Motor neuron (in vitro differentiated cells): ENCODE results near the gene ADAM12. TPM values are rescaled to one million over a fixed set of nuclear protein-coding genes. Genes with fewer than 3 reads are reported as not detected.

Source experiments
- ATAC-seq, 8 experiments: fragments of 200-7000 bp; cut with Tn5 transposase; replicated peaks in 6 of 8; 2 replicates each; pipeline ENCODE4 v1.8.0; 2021; ENCODE audit warnings: mild to moderate bottlenecking in 8 of 8, moderate library complexity in 8 of 8
- H3K27ac ChIP-seq, 2 donors: fragments of 250-450 bp; sonication (Bioruptor Pico); 2 replicates each; pipeline ENCODE4 v1.9.0; 2021; ENCODE audit warnings: antibody characterized with exemption in 2 of 2, mild to moderate bottlenecking in 2 of 2, moderate library complexity in 1 of 2
- H3K4me1 ChIP-seq, 2 donors: fragments of 250-450 bp; sonication (Bioruptor Pico); replicated peaks in 1 of 2; 2 replicates each; pipeline ENCODE4 v1.6.1; 2021; ENCODE audit warnings: antibody characterized with exemption in 2 of 2, mild to moderate bottlenecking in 2 of 2, moderate library complexity in 1 of 2
- H3K4me3 ChIP-seq, 5 donors: fragments of 250-450 bp; sonication (Bioruptor Pico); 2 replicates each; pipeline ENCODE4 v1.9.0; 2021; ENCODE audit warnings: antibody characterized with exemption in 5 of 5, mild to moderate bottlenecking in 5 of 5, moderate library complexity in 4 of 5
- WGBS, 10 experiments: fragments of 450-650 bp; shearing (Covaris generic); methylation state at CpG; one replicate each; pipeline ENCODE4 v1.0.0; 2022; 5-methylcytosine and 5-hydroxymethylcytosine counted together
- in situ Hi-C, 9 experiments: fragments of 400-800 bp; cut with MboI; loops; one replicate each; pipeline ENCODE4 v1.15.0; 2021; ENCODE audit warnings: low sequenced_read_pairs in 9 of 9, low pct_unique_long_range_greater_than_20kb in 2 of 9; ENCODE audit not compliant: unreplicated experiment in 9 of 9
- total RNA-seq, 8 experiments: library from RNA; unstranded; fragments of 300-600 nt; gene quantifications; 2 replicates each; pipeline versions ENCODE4 v1.2.3 to v1.2.4, GENCODE V29; 2022

Gene ADAM12
- total RNA-seq, 8 experiments from 2014 or later: 0.63 to 62.9 (median 5.5) TPM

DNA sequence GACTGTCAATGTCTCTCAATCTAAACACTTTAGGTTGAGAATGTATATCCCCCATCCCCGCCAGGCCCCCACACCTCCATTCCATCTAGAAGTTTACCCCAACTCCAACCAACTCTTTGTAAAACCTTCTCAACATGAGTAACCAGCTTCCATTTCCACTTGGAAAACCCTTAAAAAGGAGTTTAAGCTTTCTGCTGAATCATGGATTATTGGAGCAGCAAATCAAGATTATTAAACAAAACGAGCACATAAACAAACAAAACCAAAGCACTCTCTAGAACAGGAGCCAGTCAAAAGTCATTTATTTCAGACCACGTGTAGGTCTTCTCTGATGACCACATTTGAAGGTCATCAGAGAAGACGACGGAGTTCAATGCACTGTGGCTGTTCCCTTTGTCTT is 278.4 kb downstream of the ADAM12 start:
- no peak for ATAC-seq
- in situ Hi-C loops: no loop called here
- no peak overlapping the region for H3K4me3 ChIP-seq
- 31 to 100% (median 85%) methylated on average over 2 to 4 of the region's 5 CpGs for WGBS, 10 experiments
- no peak overlapping the region for H3K27ac ChIP-seq
- H3K4me1 ChIP-seq: peaks cover 4 to 6% of the 10 kb centered on the region in 2 donors

DNA sequence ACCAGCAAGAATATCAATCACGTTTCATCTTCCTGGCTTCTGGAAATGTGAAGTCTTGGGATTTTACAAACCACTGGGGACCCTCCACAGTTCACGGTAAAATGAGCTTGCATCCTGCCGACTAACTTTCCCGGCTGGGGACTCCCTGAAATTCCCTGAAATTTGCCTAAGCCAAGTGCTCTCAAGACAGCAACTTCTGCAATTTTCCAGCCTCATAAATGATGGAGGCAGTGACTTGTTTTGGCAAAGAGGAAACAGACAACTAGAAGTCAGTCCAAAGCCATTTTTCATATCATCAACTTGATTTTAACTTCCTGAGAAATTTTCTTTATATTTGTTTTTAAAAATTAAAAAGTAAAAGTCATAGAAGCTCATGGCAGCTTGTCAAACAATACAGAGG is 279.6 kb downstream of the ADAM12 start:
- H3K4me1 ChIP-seq: peaks cover 0 to 4% of the 10 kb centered on the region in 2 donors
- no peak overlapping the region for H3K4me3 ChIP-seq
- in situ Hi-C loops: no loop called here
- no peak for ATAC-seq
- WGBS, 10 experiments: 17 to 100% (median 68%) methylated on average over 1 to 4 of the region's 4 CpGs
- no peak overlapping the region for H3K27ac ChIP-seq

DNA sequence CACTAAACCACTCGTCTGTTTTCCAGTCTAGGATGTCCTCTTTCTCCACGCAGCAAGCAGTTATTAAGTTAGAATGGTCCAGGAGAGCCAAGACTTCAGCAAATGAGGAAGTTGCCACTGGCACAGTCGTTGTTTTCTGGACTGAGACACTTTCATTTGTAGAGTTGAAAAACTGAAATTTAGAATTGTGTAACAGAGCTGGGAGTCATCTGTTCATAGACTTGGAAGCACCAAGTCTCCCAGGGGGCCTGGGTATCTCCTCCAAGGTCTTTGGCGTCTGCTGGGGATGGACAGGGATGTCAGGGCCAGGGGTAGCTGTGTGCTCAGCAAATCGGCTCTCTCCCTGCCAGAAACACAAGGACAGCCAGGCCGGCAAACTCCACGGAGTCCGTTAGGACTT is 283.5 kb downstream of the ADAM12 start:
- ATAC-seq: no peak
- Histone ChIP-seq H3K4me1 (peaks cover 0 to 5% of the 10 kb centered on the region in 2 donors), H3K27ac (no peak overlapping the region), H3K4me3 (no peak overlapping the region)
- WGBS, 10 experiments: 18 to 100% (median 92%) methylated on average over 1 to 6 of the region's 8 CpGs; no CpG with 5 or more reads in 1 of the 10 experiments
- in situ Hi-C loops: no loop called here

DNA sequence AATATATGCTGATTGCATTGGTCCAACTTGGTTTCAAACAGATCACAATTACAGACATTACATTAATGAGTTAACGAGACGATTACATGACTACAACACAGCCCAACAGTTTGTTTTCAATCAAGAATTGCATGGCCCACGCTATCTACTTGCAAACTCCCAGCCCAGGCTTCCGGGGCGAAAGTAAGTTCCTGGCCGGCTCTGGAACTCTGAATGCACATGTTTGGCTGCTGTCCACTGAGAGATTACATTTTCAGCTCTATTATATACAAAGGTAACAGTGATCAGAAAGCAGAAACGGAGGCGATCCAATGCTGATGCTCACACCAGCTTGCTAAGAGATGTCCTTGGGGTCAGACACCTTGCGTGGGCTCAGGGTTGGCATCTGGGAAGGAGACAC is 285.6 kb downstream of the ADAM12 start:
- Histone ChIP-seq H3K4me3 (no peak overlapping the region), H3K27ac (no peak overlapping the region), H3K4me1 (peaks cover 0 to 5% of the 10 kb centered on the region in 2 donors)
- WGBS, 10 experiments: 55 to 100% (median 89%) methylated on average over 1 to 7 of the region's 9 CpGs; no CpG with 5 or more reads in 1 of the 10 experiments
- ATAC-seq: no peak
- in situ Hi-C loops: no loop called here

DNA sequence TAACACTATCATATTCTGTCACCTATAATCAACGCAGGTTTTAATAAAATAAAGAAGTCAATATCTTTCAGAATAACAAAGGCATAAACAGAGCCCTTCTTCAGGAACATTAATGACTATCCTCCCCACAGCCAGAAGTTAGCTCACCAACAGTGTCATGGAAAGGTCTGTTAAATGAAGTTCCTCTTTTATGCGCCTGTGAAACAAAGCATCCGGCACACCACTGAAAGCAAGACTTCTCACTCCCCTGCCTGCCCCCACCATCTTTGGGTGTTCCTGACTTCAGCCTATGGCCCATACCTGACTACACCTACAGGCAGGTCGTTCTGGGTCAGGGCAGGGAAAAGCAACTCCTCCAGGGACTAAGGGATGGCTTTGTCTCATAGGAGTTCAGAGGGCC is 286.5 kb downstream of the ADAM12 start:
- Histone ChIP-seq H3K27ac (no peak overlapping the region), H3K4me1 (peaks cover 0 to 5% of the 10 kb centered on the region in 2 donors), H3K4me3 (no peak overlapping the region)
- whole genome bisulfite sequencing, 10 experiments: 38 to 88% (median 72%) methylated on average over 1 to 4 of the region's 4 CpGs; no CpG with 5 or more reads in 3 of the 10 experiments
- ATAC-seq: peak in 1 of 8 experiments; percentile 19
- in situ Hi-C loops: no loop called here

DNA sequence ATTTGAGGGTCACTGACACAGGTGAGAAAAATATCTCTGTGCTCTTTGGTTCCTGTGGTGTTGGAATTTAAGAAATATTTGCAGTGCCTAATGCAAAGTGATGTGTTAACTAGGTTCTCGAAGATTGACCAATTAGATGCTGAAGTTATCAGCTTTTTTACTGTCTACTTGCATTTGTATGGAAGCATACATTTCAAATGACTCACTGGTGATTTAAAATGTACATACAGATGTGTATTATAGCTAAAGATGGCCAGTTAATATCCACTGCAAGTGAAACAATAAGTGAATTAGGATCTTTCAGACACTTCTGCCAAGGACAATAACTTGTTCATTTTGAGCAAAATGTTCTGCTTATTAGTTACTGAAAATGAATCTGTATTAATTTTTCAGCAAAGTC is 287.0 kb downstream of the ADAM12 start:
- no peak overlapping the region for H3K27ac ChIP-seq
- 0 to 78% (median 17%) methylated on average over 1 of the region's 1 CpG; no CpG with 5 or more reads in 3 of the 10 experiments for WGBS, 10 experiments
- peak in 4 of 8 experiments; percentile 27 to 67 (median 58) for ATAC-seq
- H3K4me1 ChIP-seq: peaks cover 0 to 5% of the 10 kb centered on the region in 2 donors
- in situ Hi-C loops: no loop called here
- H3K4me3 ChIP-seq: no peak overlapping the region

DNA sequence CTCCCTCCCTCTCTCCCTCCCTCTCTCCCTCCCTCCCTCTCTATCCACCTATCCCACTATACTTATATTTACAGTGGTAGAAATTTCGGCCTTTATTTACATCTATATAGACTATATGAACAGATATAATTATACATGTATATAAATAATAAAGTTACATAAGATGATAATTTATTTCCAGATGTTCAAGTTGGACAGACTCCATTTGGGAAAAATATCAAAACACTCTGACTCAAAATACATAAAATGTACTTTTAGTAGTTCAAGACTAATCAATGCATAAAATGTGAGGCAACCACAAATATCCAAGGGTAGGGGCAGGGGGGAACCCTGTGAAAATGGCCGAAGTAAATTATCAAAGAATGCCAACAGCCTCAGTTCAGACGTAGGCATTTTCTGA is 288.9 kb downstream of the ADAM12 start:
- ATAC-seq: no peak
- in situ Hi-C loops: no loop called here
- Histone ChIP-seq H3K27ac (no peak overlapping the region), H3K4me1 (peaks cover 0 to 5% of the 10 kb centered on the region in 2 donors), H3K4me3 (no peak overlapping the region)
- WGBS, 10 experiments: 0 to 100% (median 80%) methylated on average over 1 to 3 of the region's 3 CpGs; no CpG with 5 or more reads in 3 of the 10 experiments

DNA sequence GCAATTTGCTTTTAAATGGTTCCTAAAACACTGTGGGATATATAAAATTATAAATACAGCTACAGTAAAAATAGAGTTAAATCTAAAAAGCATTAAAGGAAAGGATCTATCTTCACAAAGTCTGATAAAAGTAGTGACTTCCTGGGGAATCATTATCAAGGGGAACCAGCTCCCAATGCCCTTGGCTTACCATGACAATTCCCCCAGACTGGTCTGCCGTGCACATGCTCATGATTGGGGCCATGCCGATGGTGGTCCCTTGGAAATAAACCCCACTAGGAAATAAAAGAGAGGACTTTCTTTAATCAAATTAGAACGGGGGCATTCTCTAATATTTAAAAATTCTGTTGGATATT is 290.1 kb downstream of the ADAM12 start:
- Histone ChIP-seq H3K4me3 (no peak overlapping the region), H3K4me1 (peaks cover 0 to 5% of the 10 kb centered on the region in 2 donors), H3K27ac (no peak overlapping the region)
- in situ Hi-C loops: no loop called here
- 57 to 97% (median 86%) methylated on average over 1 to 3 of the region's 3 CpGs; no CpG with 5 or more reads in 2 of the 10 experiments for WGBS, 10 experiments
- ATAC-seq: no peak

DNA sequence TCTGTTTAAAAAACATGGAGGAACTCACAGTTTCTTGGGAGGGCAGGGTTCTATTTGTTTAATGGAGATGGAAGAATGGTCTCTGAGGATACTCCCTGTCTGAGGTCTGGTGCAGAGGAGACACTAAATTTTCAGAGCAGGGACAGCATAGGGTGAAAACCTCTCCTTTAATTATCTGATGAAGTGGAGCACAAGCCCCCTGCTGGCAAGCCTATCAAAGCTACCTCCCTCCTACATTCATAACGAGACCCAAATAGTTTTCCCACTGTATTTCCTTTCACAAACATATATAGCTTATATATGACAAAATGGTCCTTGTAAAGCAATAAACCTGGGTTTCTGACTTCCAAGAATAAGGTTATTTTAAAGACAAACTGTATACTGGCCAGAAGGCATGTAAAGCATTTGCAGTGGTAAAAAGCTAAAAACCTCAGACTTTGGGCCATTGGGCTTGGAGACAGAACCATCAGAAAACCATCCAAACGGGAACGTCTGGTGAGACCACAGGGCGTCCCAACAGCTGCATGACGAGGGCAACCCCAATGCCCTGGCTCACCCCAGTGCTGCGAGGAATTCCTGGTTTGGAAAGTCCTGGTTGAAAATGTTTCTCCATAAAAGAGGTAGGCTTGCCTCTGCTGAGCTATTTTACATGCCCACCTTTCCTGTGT is 290.6 kb downstream of the ADAM12 start:
- 60 to 90% (median 87%) methylated on average over 1 to 6 of the region's 6 CpGs; no CpG with 5 or more reads in 3 of the 10 experiments for WGBS, 10 experiments
- no peak overlapping the region for H3K4me3 ChIP-seq
- in situ Hi-C loops: no loop called here
- no peak for ATAC-seq
- peaks cover 0 to 5% of the 10 kb centered on the region in 2 donors for H3K4me1 ChIP-seq
- H3K27ac ChIP-seq: no peak overlapping the region

DNA sequence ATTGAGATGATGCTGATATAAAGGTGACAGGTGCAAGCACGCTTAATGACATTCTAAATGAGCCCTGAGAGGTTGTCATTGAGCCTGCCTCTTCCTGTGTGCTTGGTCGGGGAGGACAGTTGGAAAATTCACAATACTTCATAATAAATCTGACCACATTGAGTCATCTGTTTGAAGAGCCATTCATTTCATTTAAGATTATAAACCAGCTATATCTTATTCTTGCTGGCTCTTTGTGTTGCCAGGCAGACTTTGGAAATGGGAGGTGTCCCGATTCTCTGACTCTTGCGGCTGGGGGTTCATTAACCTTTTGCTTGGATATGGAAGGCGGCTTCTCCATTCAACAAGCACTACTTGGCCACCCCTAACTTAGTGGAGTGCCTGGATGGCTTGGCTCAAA is 293.7 kb downstream of the ADAM12 start:
- 20 to 100% (median 91%) methylated on average over 1 to 5 of the region's 5 CpGs; no CpG with 5 or more reads in 2 of the 10 experiments for WGBS, 10 experiments
- peaks cover 0 to 18% of the 10 kb centered on the region in 2 donors for H3K4me1 ChIP-seq
- in situ Hi-C loops: no loop called here
- H3K27ac ChIP-seq: no peak overlapping the region
- H3K4me3 ChIP-seq: no peak overlapping the region
- ATAC-seq: no peak

DNA sequence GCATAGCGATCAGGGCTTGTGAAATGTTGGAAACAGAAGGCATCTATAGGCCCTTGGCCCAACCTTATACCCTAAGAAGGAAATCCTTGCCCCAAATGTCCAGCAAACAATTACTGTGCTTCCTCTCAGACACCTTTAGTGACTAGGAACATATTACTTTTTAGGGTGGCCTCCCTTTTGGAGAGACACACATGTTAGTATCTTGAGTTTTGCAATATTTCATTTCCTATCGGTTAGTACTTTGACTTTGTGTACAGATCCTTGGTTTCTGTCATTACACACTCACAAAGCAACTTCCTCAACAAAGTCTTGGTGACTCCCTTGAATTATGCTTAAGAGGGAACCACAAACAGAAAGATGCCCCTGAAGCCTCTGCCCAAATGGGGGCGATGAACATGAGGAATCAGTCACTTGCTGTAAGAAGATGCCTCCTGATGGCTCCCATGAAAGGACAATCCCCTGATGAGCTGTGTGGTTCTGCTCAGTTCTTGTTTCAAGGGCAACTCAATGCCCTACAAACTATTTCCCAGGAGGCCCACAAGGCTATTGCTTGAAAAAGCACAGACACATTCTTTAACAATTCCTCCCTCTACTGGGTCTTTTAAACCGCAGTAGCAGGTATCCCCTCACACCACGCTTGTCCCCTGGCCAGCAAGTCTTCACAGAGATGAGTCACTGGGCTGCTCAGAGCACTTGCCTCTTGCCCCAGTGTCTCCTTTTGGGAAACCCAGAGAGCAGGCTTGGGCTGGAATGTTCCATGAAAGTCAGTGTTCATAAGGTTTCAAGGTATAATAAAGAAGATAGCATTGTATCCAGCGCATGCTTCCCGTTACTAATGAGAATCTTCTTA is 295.7 kb downstream of the ADAM12 start:
- H3K4me3 ChIP-seq: no peak overlapping the region
- in situ Hi-C loops: no loop called here
- no peak overlapping the region for H3K27ac ChIP-seq
- 70 to 100% (median 94%) methylated on average over 1 to 6 of the region's 7 CpGs for WGBS, 10 experiments
- no peak for ATAC-seq
- H3K4me1 ChIP-seq: peaks cover 14 to 34% of the 10 kb centered on the region in 2 donors

DNA sequence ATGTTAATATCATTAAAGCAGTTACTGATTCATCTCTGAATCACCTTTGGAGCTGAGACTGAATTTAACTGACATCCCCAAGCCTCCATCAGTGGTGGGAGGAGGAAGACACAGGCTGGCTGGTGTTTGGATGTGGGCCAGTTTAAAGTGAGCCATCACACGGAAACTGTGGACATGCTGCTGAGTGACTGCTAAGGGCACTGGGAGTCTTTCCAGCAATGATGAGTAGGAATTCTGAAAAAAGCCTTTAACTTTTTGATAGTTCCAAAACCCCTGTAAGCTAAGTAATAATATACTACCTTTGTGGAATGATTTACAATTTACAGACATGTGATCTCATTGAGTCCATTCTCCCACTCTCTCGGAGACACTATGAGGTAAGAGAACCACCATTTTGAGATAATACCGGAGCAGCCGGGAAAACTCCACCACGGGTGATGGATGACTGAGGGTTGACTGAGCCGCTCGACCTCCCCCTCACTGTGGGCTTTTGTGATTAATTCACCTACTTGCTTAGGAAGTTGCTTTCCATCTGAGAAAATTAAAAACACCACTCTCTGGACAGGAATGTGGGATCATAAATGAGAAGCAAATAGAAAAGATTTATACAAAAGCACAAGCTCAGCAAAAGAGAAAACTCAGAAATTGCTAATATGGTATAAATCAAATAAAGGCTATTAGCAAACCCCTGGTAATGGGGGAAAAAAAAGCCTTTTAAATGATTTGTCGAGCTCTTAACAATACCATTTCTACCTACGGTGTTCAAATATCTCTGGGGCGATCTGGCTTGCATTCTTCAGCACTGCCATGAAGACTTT is 297.2 kb downstream of the ADAM12 start:
- H3K27ac ChIP-seq: no peak overlapping the region
- 21 to 100% (median 68%) methylated on average over 1 to 9 of the region's 10 CpGs for WGBS, 10 experiments
- H3K4me3 ChIP-seq: no peak overlapping the region
- H3K4me1 ChIP-seq: peaks cover 21 to 43% of the 10 kb centered on the region in 2 donors
- peak in 7 of 8 experiments; percentile 43 to 74 (median 61) for ATAC-seq
- in situ Hi-C loops: no loop called here

DNA sequence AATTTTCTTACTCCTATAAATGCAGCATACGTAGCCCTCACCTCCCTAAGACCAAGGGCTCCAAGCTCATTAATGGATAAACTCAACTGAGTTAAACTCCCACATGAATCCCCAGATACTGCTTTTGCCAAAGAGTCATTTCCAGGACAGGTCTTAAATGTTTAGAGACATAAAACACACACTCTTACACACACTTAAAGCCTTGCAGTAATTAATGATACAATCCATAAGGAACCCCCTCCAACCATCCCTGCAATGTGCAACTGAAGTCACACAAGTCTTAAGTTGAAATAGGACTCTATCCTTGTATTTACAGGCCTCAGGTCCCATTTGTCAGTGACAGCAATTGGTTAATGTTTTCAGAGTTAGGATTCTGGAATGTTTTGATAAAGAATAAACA is 297.8 kb downstream of the ADAM12 start:
- WGBS, 10 experiments: 17 to 100% (median 100%) methylated on average over 1 of the region's 1 CpG; no CpG with 5 or more reads in 3 of the 10 experiments
- peaks cover 21 to 43% of the 10 kb centered on the region in 2 donors for H3K4me1 ChIP-seq
- no peak overlapping the region for H3K27ac ChIP-seq
- no peak overlapping the region for H3K4me3 ChIP-seq
- in situ Hi-C loops: no loop called here
- ATAC-seq: no peak
